ENCODE results near the gene NOXO1.

DNA sequence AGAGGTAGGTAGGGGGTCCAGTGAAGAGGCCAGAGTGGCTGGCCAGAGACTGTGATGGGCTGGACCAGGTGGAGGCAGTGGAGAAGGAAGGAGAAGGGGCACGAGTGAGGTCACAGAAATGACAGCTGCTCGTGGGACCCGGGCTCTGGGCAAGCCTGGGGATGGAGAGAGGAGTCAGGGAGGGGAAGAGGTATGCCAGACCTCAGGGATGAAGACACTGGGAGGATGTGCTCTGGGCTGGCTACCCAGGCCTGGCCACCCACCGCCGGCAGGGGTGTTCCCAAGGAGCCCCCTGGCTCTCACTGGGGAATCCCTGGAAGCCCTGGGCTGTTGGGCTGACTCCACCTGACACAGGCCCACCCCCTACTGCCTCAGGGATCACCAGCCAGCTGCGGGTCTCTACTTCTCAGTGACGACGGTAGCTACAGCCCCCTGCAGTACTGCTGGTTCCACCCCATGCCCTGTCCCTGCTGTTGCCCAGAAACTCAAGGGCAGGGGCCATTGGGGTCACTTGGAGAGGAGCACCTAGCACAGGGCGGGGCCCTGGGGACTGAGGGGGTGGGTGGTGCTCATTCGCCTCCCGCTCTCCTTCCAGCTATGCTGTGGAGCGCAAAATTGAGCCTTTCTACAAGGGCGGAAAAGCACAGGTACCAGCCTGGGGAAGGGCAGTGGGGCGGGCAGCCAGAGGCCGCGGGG, 7.7 kb downstream of the NOXO1 start:
- TF ChIP-seq CTCF (IDR thresholded peaks at IDR 0.05; ENCODE audit: low read depth, low read length) (no peak), MAX (IDR thresholded peaks at IDR 0.05; ENCODE audit: low read depth, low read length) (no peak), POLR2A (IDR thresholded peaks at IDR 0.05; ENCODE audit: extremely low read depth, insufficient read length) (no peak), MYC (IDR thresholded peaks at IDR 0.05; ENCODE audit: low read depth, low read length) (no peak)
